Astrocyte of the spinal cord (primary cell): Measurements from ENCODE around the gene EPB41L5.
"Not testable (repeated sequence)": the region's sequence is repeated elsewhere in the genome, so short reads cannot be mapped to it uniquely, and the experiment has no call there.

Experiments used
- DNase-seq: peaks from one replicate; pipeline ENCODE4 v3.0.0; 2011; ENCODE audit warnings: low read depth, low spot score
- H3K4me3 ChIP-seq: 2 replicates; pipeline ENCODE4 v1.5.1; 2011; ENCODE audit warnings: low read depth, mild to moderate bottlenecking, low read length, moderate library complexity
- in situ Hi-C: cut with HindIII; loops from 2 replicates; pipeline ENCODE4 v1.10.0; 2017; ENCODE audit warnings: low sequenced_read_pairs
- TF ChIP-seq, protein P1 (sequence below): IDR thresholded peaks from 2 replicates; pipeline ENCODE4 v1.5.1; 2012; ENCODE audit warnings: low read depth, mild to moderate bottlenecking, low read length, inconsistent platforms

EPB41L5 gene

DNA sequence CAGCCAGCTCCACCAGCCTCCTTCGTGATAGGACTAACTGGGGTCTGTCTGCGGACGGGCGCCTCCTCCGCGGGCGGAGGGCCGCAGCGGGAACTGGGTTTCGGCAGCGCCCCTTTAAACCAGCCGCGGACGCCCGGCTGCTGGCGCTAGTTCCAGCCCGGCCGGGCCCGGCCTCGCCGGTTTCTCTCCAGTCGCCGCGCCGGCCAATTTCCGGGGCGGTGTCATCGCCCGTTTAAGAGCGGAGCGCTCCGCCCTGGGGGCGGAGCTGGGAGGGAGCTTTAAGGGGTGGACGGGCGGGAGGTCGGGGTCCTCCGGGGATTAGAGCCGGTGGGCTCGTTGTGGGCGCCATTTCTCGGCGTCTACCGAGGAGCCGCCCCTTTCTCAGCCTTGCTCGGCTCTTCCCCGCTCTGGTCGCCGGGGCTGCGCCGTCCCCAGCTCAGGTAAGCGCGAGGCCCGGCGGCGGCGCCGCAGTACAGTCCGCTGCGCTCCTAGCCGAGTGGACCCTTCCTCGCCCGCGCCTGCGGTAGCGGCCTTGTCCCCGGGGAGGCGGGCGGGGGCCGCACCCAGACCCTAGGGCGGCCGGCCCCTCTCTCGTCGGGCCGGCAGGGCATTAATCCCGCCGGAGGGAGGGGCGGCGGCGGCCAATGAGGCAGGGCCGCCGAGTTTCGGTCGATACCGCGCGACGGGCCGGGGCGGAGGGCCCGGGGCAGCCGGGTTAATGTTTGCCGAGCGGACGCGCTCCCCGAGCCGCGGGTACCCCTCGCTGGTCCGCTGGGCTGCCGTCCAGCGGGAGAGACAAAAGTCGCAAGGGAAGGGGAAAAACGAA, at the start of gene EPB41L5:
Gene EPB41L5 (plus strand): TSS at position 307 of the 826 bp plus-strand sequence. CDS start 6,008 bp downstream, outside the sequence.
- peak; percentile 98 for DNase-seq
- in situ Hi-C loops = no loop called here

DNA sequence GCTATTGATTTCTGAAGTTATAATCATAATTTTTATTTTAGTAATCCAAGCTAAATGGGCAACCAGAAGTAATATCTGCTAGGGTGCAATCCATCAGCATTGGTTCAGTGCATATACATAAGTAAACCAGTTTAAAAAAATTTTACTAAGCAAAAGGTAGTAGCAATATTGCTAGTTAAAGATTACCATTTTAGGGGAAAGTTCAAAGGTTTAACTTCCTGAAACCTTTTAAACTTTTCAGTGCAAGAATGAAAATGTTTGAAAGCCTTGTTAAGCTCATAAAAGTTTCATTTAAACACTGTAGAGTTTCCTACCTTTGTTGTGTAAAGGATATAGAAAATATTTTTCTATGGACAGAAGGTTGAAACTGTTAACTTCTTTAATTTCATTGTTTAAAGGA, 31.0 kb upstream of the EPB41L5 start:
- TF ChIP-seq, protein P1, sequence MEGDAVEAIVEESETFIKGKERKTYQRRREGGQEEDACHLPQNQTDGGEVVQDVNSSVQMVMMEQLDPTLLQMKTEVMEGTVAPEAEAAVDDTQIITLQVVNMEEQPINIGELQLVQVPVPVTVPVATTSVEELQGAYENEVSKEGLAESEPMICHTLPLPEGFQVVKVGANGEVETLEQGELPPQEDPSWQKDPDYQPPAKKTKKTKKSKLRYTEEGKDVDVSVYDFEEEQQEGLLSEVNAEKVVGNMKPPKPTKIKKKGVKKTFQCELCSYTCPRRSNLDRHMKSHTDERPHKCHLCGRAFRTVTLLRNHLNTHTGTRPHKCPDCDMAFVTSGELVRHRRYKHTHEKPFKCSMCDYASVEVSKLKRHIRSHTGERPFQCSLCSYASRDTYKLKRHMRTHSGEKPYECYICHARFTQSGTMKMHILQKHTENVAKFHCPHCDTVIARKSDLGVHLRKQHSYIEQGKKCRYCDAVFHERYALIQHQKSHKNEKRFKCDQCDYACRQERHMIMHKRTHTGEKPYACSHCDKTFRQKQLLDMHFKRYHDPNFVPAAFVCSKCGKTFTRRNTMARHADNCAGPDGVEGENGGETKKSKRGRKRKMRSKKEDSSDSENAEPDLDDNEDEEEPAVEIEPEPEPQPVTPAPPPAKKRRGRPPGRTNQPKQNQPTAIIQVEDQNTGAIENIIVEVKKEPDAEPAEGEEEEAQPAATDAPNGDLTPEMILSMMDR = no peak
- in situ Hi-C loops = no loop called here
- no peak for DNase-seq

More for the DNA sequence above, at the start of gene EPB41L5:
- TF ChIP-seq, protein P1 = no peak
- H3K4me3 ChIP-seq = peak within 1 kb of the TSS; percentile 75

DNA sequence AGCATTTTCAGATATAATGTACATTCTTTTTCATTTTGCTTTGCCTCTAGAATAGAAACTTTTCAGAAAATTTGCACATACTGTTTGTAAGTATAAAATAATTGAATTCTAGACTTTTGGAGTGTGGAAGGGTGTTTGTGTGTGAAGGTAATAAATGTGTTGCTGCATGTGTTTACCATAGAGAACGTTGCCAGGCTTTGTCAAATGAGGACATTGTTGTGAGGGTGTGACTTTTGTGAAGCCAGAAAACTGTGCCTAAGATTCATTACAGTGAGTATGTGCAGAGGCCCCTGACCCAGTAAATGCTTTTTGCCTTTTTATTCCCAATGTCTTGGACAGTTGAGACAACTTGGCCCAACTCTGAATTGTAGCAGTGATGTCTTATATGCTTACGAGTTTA, 30.4 kb upstream of the EPB41L5 start:
- in situ Hi-C loops = no loop called here
- TF ChIP-seq, protein P1 = no peak
- no peak overlapping the region for H3K4me3 ChIP-seq
- no peak for DNase-seq

More for the DNA sequence above, 31.0 kb upstream of the EPB41L5 start:
- no peak overlapping the region for H3K4me3 ChIP-seq

DNA sequence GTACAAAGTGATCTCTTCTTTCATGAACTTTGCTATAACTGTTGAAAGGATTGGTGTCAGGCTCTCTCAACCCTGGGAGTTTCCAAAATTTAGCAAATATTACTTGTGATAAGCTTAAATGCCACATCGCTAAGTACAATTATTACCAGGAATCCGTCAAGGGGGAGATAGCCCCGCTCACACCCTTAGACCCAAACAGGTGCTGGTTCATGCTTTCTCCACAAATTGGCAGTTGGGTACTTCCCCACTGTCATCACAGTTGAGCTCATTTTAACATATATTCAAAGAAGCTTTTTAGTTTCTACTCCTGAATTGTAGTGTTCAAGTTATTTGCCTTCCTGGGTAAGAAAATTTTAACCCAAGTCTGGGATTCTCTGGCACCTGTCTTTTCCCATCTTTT, 29.8 kb upstream of the EPB41L5 start:
- TF ChIP-seq, protein P1 = no peak

DNA sequence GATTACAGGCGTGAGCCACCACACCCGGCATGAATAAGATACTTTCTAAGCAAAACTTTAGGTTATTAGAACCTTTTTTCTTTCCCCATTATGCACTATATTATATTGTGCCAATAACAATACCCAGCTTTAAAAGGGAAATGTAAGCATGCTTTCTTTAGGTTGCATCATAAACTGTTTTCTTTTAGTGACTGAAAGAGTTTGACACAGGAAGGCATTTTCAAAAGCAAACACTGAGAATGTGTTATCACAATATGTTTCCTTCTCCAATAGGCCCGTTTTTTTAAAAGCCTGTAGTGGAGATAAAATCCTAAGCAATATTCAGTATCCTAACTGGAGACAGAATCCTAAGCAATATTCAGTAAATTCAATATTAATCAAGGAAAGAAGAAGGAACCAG, 16.7 kb upstream of the EPB41L5 start:
- TF ChIP-seq, protein P1 = no peak
- in situ Hi-C loops = no loop called here
- no peak overlapping the region for H3K4me3 ChIP-seq
- DNase-seq = peak; percentile 23

More for the DNA sequence above, 29.8 kb upstream of the EPB41L5 start:
- no peak for DNase-seq
- in situ Hi-C loops = no loop called here
- no peak overlapping the region for H3K4me3 ChIP-seq

DNA sequence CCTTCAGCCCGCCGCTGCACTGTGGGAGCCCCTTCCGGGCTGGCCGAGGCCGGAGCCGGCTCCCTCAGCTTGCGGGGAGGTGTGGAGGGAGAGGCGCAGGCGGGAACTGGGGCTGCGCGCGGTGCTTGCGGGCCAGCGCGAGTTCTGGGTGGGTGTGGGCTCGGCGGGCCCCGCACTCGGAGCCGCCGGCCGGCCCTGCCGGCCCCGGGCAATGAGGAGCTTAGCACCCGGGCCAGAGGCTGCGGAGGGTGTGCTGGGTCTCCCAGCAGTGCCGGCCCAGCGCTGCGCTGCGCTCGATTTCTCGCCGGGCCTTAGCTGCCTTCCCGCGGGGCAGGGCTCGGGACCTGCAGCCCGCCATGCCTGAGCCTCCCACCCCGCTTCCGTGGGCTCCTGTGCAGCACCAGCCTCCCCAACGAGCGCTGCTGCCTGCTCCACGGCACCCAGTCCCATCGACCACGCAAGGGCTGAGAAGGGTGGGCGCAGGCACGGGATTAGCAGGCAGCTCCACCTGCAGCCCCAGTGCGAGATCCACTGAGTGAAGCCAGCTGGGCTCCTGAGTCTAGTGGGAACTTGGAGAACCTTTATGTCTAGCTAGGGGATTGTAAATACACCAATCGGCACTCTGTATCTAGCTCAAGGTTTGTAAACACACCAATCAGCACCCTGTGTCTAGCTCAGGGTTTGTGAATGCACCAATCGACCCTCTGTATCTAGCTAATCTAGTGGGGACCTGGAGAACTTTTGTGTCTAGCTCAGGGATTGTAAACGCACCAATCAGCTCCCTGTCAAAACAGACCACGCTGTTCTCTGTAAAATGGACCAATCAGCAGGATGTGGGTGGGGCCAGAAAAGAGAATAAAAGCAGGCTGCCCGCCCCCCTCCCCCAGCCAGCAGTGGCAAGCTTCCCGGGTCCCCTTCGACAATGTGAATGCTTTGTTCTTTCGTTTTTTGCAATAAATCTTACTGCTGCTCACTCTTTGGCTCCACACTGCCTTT, 15.7 kb upstream of the EPB41L5 start:
- in situ Hi-C loops, DNase-seq, H3K4me3 ChIP-seq: not testable (repeated sequence)
